Lung (tissue), 12 donors: ENCODE data around the gene RXRB. TPM values are rescaled to one million over a fixed set of nuclear protein-coding genes. Genes with fewer than 3 reads are reported as not detected.
A peak's percentile ranks its signal among the peaks of the same experiment; 100 is the strongest.

ENCODE experiments used
- ATAC-seq: fragments of 200-7000 bp; cut with Tn5 transposase; one replicate; pipeline ENCODE4 v1.9.1; 2020; ENCODE audit warnings: moderate number of reproducible peaks; ENCODE audit not compliant: insufficient read depth, low FRiP score
- DNase-seq, 3 donors: peaks; one replicate each; pipeline ENCODE4 v3.0.0-alpha.2; 2013 to 2017
- H3K27ac ChIP-seq, 2 donors: one replicate each; pipeline ENCODE4 v1.5.1; 2013; ENCODE audit warnings: mild to moderate bottlenecking in 2 of 2, moderate library complexity in 2 of 2, control low read depth in 1 of 2, inconsistent platforms in 1 of 2, low read depth in 1 of 2, low read length in 1 of 2
- H3K27me3 ChIP-seq, 3 donors: one replicate each; pipeline ENCODE4 v1.5.1; 2013; ENCODE audit warnings: low read length in 2 of 3; ENCODE audit not compliant: control insufficient read depth in 3 of 3, insufficient read depth in 3 of 3
- H3K36me3 ChIP-seq, 4 donors: one replicate each; pipeline ENCODE4 v1.5.1; 2013; ENCODE audit warnings: low read length in 4 of 4, mild to moderate bottlenecking in 1 of 4, moderate library complexity in 1 of 4; ENCODE audit not compliant: control insufficient read depth in 4 of 4, insufficient read depth in 4 of 4
- H3K4me1 ChIP-seq, 5 donors: one replicate each; pipeline ENCODE4 v1.5.1; 2013; ENCODE audit warnings: low read length in 5 of 5, mild to moderate bottlenecking in 2 of 5, moderate library complexity in 1 of 5; ENCODE audit not compliant: control insufficient read depth in 5 of 5, insufficient read depth in 5 of 5
- H3K4me3 ChIP-seq: one replicate; pipeline ENCODE4 v1.5.1; 2013; ENCODE audit warnings: mild to moderate bottlenecking, control low read depth, moderate library complexity
- H3K9ac ChIP-seq, 2 donors: one replicate each; pipeline ENCODE4 v1.5.1; 2013; ENCODE audit warnings: low read length in 2 of 2, control low read depth in 1 of 2; ENCODE audit not compliant: insufficient read depth in 1 of 2
- H3K9me3 ChIP-seq, 4 donors: one replicate each; pipeline ENCODE4 v1.5.1; 2013; ENCODE audit warnings: low read length in 3 of 4, mild to moderate bottlenecking in 1 of 4, moderate library complexity in 1 of 4; ENCODE audit not compliant: control insufficient read depth in 4 of 4, insufficient read depth in 3 of 4
- CTCF ChIP-seq: IDR thresholded peaks from 2 replicates; pipeline ENCODE4 v1.5.1; 2012; ENCODE audit warnings: mild to moderate bottlenecking; ENCODE audit errors: control extremely low read depth, extremely low read depth
- WGBS, 2 donors: extraction: QIAGEN DNeasy Blood & Tissue Kit; methylation state at CpG; one replicate each; pipeline ENCODE4 v1.1.7; 2013; 5-methylcytosine and 5-hydroxymethylcytosine counted together
- polyA plus RNA-seq, 2 donors: library from polyadenylated mRNA; stranded (reverse); fragments of 200-250 nt; gene quantifications; one replicate each; pipeline ENCODE4 v1.2.1, GENCODE V29; 2013
- total RNA-seq, 2 donors: library from RNA; depleted of rRNA in 1 of 2; stranded (reverse); fragments of >200 nt in 1 of 2; gene quantifications; one replicate each; pipeline ENCODE4 v1.2.1, GENCODE V29; 2014 to 2021
- donor health status: control.
- donor health status: control.
- donor health status: Bipolar disorder and iron deficiency.
- donor health status: healthy.
- donor health status: DM: yes; HTN: yes; CAD: no.

RXRB gene
- total and polyA plus RNA-seq, 4 donors, result 27.4 to 38.7 (median 31.1) TPM

- Histone ChIP-seq H3K9ac (peak overlapping the region in 1 of 2 donors; percentile 7), H3K4me3 (peak overlapping the region; percentile 26), H3K36me3 (peaks cover 0 to 14% (median 5%) of the 10 kb centered on the region in 4 donors), H3K27ac (peak overlapping the region; percentile 79 to 83), H3K4me1 (peaks cover 3 to 23% (median 6%) of the 10 kb centered on the region in 5 donors), H3K27me3 (no peaks in the 10 kb centered on the region), H3K9me3 (no peaks in the 10 kb centered on the region)
- no peak for DNase-seq
- 0 to 1% methylated on average over 18 of the region's 18 CpGs for WGBS, 2 donors
- no peak for TF ChIP-seq CTCF
- peak; percentile 0 for ATAC-seq
These were observed 48.1 kb upstream of the RXRB start for GRCh38 chr6:33248643-33248931.

GRCh38 chr6:33247977-33248642, 47.6 kb upstream of the RXRB start:
- 2 to 5% methylated on average over 28 of the region's 28 CpGs for WGBS, 2 donors
- Histone ChIP-seq H3K9ac (peak overlapping the region in 1 of 2 donors; percentile 40), H3K27ac (peak overlapping the region; percentile 79 to 83), H3K9me3 (no peaks in the 10 kb centered on the region), H3K27me3 (no peaks in the 10 kb centered on the region), H3K4me1 (peaks cover 3 to 23% (median 6%) of the 10 kb centered on the region in 5 donors), H3K4me3 (peak overlapping the region; percentile 26), H3K36me3 (peaks cover 0 to 14% (median 5%) of the 10 kb centered on the region in 4 donors)
- DNase-seq (peak; percentile 89 to 92 (median 91)), ATAC-seq (peak; percentile 85)
- peak; percentile 93 for TF ChIP-seq CTCF

- no peak overlapping the region for H3K9ac ChIP-seq
- H3K27me3 ChIP-seq, result peaks cover 0 to 3% (median 0%) of the 10 kb centered on the region in 3 donors
- DNase-seq, result no peak
- peaks cover 0 to 6% (median 1%) of the 10 kb centered on the region in 5 donors for H3K4me1 ChIP-seq
- 41 to 68% methylated on average over 1 of the region's 1 CpG for WGBS, 2 donors
- no peak for ATAC-seq
- H3K27ac ChIP-seq, result no peak overlapping the region
- TF ChIP-seq CTCF, result no peak
- no peaks in the 10 kb centered on the region for H3K9me3 ChIP-seq
- no peak overlapping the region for H3K4me3 ChIP-seq
- H3K36me3 ChIP-seq, result no peaks in the 10 kb centered on the region
These were observed 43.0 kb upstream of the RXRB start for GRCh38 chr6:33243476-33243875.

GRCh38 chr6:33241968-33242367, 41.5 kb upstream of the RXRB start:
- Histone ChIP-seq H3K9ac (no peak overlapping the region), H3K27ac (no peak overlapping the region), H3K4me1 (no peaks in the 10 kb centered on the region), H3K36me3 (no peaks in the 10 kb centered on the region), H3K27me3 (peaks cover 0 to 3% (median 0%) of the 10 kb centered on the region in 3 donors), H3K9me3 (no peaks in the 10 kb centered on the region), H3K4me3 (no peak overlapping the region)
- DNase-seq (no peak), ATAC-seq (no peak)
- 51 to 53% methylated on average over 3 of the region's 3 CpGs for whole genome bisulfite sequencing, 2 donors
- TF ChIP-seq CTCF, result no peak
